ENCODE data around the gene GON4L.

DNA sequence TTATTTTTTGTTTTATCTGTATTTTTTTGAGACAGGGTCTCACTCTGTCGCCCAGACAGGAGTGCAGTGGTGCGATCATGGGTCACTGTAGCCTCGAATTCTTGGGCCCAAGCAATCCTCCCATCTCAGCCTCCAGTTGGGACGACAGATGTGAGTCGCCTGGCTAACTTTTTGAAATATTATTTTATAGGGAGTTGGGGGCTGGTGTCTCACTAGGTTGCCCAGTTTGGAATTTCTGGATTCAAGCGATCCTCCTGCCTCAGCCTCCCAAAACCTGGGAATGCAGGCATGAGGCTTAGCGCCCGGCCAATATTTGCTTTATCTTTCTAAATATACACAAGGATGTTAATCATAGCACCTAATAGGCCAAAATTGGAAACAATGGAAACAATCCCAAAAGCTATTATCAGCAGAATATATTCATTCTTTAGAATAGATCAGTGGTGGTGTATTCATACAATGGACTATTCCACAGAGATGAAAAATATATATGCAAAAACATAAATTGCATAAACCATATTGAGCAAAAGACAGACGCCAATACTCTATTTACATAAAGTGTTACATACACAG is 112.2 kb downstream of the GON4L start:
- TF ChIP-seq TCF12 (IDR thresholded peaks at IDR 0.05) = no peak
- no peak for TF ChIP-seq POLR2AphosphoS5 (IDR thresholded peaks at IDR 0.05; ENCODE audit: low read depth, low read length)
